HG02981 (cell line): ENCODE results near the gene NR0B1.

Source experiments
- ATAC-seq: cut with Tn5 transposase; IDR thresholded peaks from one replicate; pipeline ENCODE4 v1.9.1; 2021; ENCODE audit warnings: mild to moderate bottlenecking, moderate library complexity; ENCODE audit not compliant: unreplicated experiment

The NR0B1 gene

GRCh38 chrX:30309139-30309571, at the start of gene NR0B1:
Gene NR0B1 (minus strand): TSS chrX:30309390. CDS start chrX:30309363, 27 bp downstream.
- no peak for ATAC-seq

- no peak for ATAC-seq
Observed at GRCh38 chrX:30349946-30350345, 40.8 kb upstream of the NR0B1 start.

- ATAC-seq: no peak
Observed at GRCh38 chrX:30343206-30343605, 34.0 kb upstream of the NR0B1 start.

- no peak for ATAC-seq
Observed at GRCh38 chrX:30340753-30341152, 31.6 kb upstream of the NR0B1 start.

- ATAC-seq: no peak
Observed at GRCh38 chrX:30327762-30328161, 18.6 kb upstream of the NR0B1 start.

GRCh38 chrX:30317308-30317707, 8.1 kb upstream of the NR0B1 start:
- ATAC-seq: no peak

- no peak for ATAC-seq
Observed at GRCh38 chrX:30313322-30313721, 4.1 kb upstream of the NR0B1 start.

- ATAC-seq: no peak
Observed at GRCh38 chrX:30312858-30313257, 3.7 kb upstream of the NR0B1 start.

GRCh38 chrX:30310429-30311206, 1.4 kb upstream of the NR0B1 start:
- no peak for ATAC-seq

GRCh38 chrX:30308263-30309138, 689 bp downstream of the NR0B1 start:
- ATAC-seq: no peak

GRCh38 chrX:30307466-30307865, 1.7 kb downstream of the NR0B1 start:
- ATAC-seq: no peak

- ATAC-seq: no peak
Observed at GRCh38 chrX:30304866-30305265, 4.3 kb downstream of the NR0B1 start.

GRCh38 chrX:30302956-30303355, 6.2 kb downstream of the NR0B1 start:
- ATAC-seq: no peak

- no peak for ATAC-seq
Observed at GRCh38 chrX:30301963-30302362, 7.2 kb downstream of the NR0B1 start.

- ATAC-seq: no peak
Observed at GRCh38 chrX:30301208-30301607, 8.0 kb downstream of the NR0B1 start.

- no peak for ATAC-seq
Observed at GRCh38 chrX:30296408-30297254, 12.6 kb downstream of the NR0B1 start.

GRCh38 chrX:30283456-30284200, 25.6 kb downstream of the NR0B1 start:
- ATAC-seq: no peak

- no peak for ATAC-seq
Observed at GRCh38 chrX:30282527-30282926, 26.7 kb downstream of the NR0B1 start.

- ATAC-seq: no peak
Observed at GRCh38 chrX:30280428-30280827, 28.8 kb downstream of the NR0B1 start.

- ATAC-seq: no peak
Observed at GRCh38 chrX:30278365-30278764, 30.8 kb downstream of the NR0B1 start.
